OCI-LY7 (cell line): ENCODE data around the gene PCDH12. TPM values are rescaled to one million over a fixed set of nuclear protein-coding genes. Genes with fewer than 3 reads are reported as not detected.

ENCODE experiments used
- BruUV-seq: library from RNA; stranded (reverse); fragments of 400-500 nt; replicated peaks from 2 replicates; lab custom pipeline; 2021; lab: Mats Ljungman, UMichigan
- CTCF ChIA-PET: fragments of 300-600 bp; sonication (Branson Sonifier 250); formaldehyde crosslinking; loops from one replicate; lab custom pipeline; 2022; ENCODE audit warnings: antibody characterized with exemption; ENCODE audit not compliant: unreplicated experiment; lab: Charles Lee
- POLR2A ChIA-PET: fragments of 300-600 bp; sonication (Branson Sonifier 250); formaldehyde crosslinking; loops from one replicate; lab custom pipeline; 2022; ENCODE audit warnings: antibody characterized with exemption; lab: Charles Lee
- DNase-seq: peaks from one replicate; pipeline ENCODE4 v3.0.0-alpha.2; 2015; ENCODE audit warnings: low spot score
- H2AFZ ChIP-seq: fragments of 200-600 bp; sonication (generic), shearing (Covaris generic); 2 replicates; pipeline ENCODE4 v1.6.1; 2014; ENCODE audit warnings: mild to moderate bottlenecking, antibody characterized with exemption, low read length, moderate library complexity
- H3K27ac ChIP-seq: fragments of 200-600 bp; sonication (generic); 2 replicates; pipeline ENCODE4 v1.5.1; 2014; ENCODE audit warnings: mixed run types, low read depth, mild to moderate bottlenecking, moderate library complexity, low read length, inconsistent platforms; ENCODE audit not compliant: poor library complexity, severe bottlenecking
- H3K36me3 ChIP-seq: fragments of 200-600 bp; sonication (generic); 2 replicates; pipeline ENCODE4 v1.6.1; 2014; ENCODE audit warnings: mild to moderate bottlenecking, antibody characterized with exemption, low read length, moderate library complexity, mixed read lengths; ENCODE audit not compliant: insufficient read depth
- H3K4me1 ChIP-seq: fragments of 200-600 bp; sonication (generic); 2 replicates; pipeline ENCODE4 v1.5.1; 2014; ENCODE audit warnings: mild to moderate bottlenecking, low read length; ENCODE audit not compliant: insufficient read depth, poor library complexity, severe bottlenecking
- H3K4me2 ChIP-seq: fragments of 200-600 bp; sonication (generic); 2 replicates; pipeline ENCODE4 v1.6.1; 2014; ENCODE audit warnings: mild to moderate bottlenecking, low read length
- H3K4me3 ChIP-seq: fragments of 200-600 bp; sonication (generic); 2 replicates; pipeline ENCODE4 v1.5.1; 2014; ENCODE audit warnings: mild to moderate bottlenecking, low read depth, low read length; ENCODE audit not compliant: poor library complexity, severe bottlenecking
- H3K79me2 ChIP-seq: fragments of 200-600 bp; sonication (generic); 2 replicates; pipeline ENCODE4 v1.6.1; 2016; ENCODE audit warnings: low read depth, mild to moderate bottlenecking, low read length, moderate library complexity, mixed read lengths; ENCODE audit not compliant: insufficient read depth
- H3K9me2 ChIP-seq: fragments of 200-600 bp; sonication (generic); 2 replicates; pipeline ENCODE4 v1.6.1; 2016; ENCODE audit warnings: mild to moderate bottlenecking, low read length, mixed read lengths; ENCODE audit not compliant: insufficient read depth
- H3K9me3 ChIP-seq: fragments of 200-600 bp; sonication (generic); 2 replicates; pipeline ENCODE4 v1.6.1; 2014; ENCODE audit warnings: mild to moderate bottlenecking, mixed run types, low read length, mixed read lengths
- H4K20me1 ChIP-seq: fragments of 200-600 bp; sonication (generic); 2 replicates; pipeline ENCODE4 v1.6.1; 2014; ENCODE audit warnings: mild to moderate bottlenecking, antibody characterized with exemption, low read length, moderate library complexity, mixed read lengths; ENCODE audit not compliant: insufficient read depth
- EZH2phosphoT487 ChIP-seq: fragments of 200-600 bp; sonication (generic); IDR thresholded peaks from 2 replicates; pipeline ENCODE4 v1.6.1; 2018; ENCODE audit warnings: low read depth, borderline replicate concordance, mild to moderate bottlenecking, mixed run types, antibody characterized with exemption, low read length, moderate library complexity, mixed read lengths
- intact Hi-C: fragments of 100-400 bp; cut with micrococcal nuclease; formaldehyde crosslinking; loops from one replicate; pipeline ENCODE4 v1.10.0; 2022; ENCODE audit not compliant: unreplicated experiment
- total RNA-seq, 2 experiments: library from RNA; depleted of rRNA in 1 of 2; stranded (reverse); fragments of >200 nt in 1 of 2; shearing (Covaris generic) in 1 of 2; gene quantifications; 2 replicates each; pipeline ENCODE4 v1.2.3, GENCODE V29; 2014 to 2022
- TF ChIP-seq, protein P1 (sequence below): fragments of 200-600 bp; sonication (generic); conservative IDR thresholded peaks from 2 replicates; pipeline ENCODE4 v1.5.1; 2014; ENCODE audit warnings: mild to moderate bottlenecking, antibody characterized with exemption, low read length, moderate library complexity, mixed read lengths

PCDH12 gene
- total RNA-seq, 2 experiments from 2014 or later: 0.03 TPM; not detected in 1

- no peaks in the 10 kb centered on the region for H3K9me3 ChIP-seq
- BruUV-seq: no TSS peak
- CTCF ChIA-PET: no interaction called here
- POLR2A ChIA-PET: interaction anchor here (3.9 kb wide), 1 partner anchor 19 kb away, joined by 20 read pairs; the partner anchor contains the start of gene DELE1
- no peak overlapping the region for H3K27ac ChIP-seq
- no peaks in the 10 kb centered on the region for H3K79me2 ChIP-seq
- H3K4me2 ChIP-seq: no peak overlapping the region
- no peaks in the 10 kb centered on the region for H4K20me1 ChIP-seq
- no peak for DNase-seq
- no peak overlapping the region for H2AFZ ChIP-seq
- peaks cover 25% of the 10 kb centered on the region for H3K36me3 ChIP-seq
- H3K9me2 ChIP-seq: no peaks in the 10 kb centered on the region
- TF ChIP-seq, protein P1, sequence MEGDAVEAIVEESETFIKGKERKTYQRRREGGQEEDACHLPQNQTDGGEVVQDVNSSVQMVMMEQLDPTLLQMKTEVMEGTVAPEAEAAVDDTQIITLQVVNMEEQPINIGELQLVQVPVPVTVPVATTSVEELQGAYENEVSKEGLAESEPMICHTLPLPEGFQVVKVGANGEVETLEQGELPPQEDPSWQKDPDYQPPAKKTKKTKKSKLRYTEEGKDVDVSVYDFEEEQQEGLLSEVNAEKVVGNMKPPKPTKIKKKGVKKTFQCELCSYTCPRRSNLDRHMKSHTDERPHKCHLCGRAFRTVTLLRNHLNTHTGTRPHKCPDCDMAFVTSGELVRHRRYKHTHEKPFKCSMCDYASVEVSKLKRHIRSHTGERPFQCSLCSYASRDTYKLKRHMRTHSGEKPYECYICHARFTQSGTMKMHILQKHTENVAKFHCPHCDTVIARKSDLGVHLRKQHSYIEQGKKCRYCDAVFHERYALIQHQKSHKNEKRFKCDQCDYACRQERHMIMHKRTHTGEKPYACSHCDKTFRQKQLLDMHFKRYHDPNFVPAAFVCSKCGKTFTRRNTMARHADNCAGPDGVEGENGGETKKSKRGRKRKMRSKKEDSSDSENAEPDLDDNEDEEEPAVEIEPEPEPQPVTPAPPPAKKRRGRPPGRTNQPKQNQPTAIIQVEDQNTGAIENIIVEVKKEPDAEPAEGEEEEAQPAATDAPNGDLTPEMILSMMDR: no peak
- no peak for TF ChIP-seq EZH2phosphoT487
- no peak overlapping the region for H3K4me3 ChIP-seq
- intact Hi-C loops: no loop called here
- no peaks in the 10 kb centered on the region for H3K4me1 ChIP-seq
Observed at GRCh38 chr5:141941779-141942178, 16.2 kb downstream of the PCDH12 start.

GRCh38 chr5:141941307-141941706 is 16.7 kb downstream of the PCDH12 start:
- no peaks in the 10 kb centered on the region for H3K9me2 ChIP-seq
- DNase-seq: no peak
- no peak overlapping the region for H2AFZ ChIP-seq
- TF ChIP-seq EZH2phosphoT487: no peak
- TF ChIP-seq, protein P1: no peak
- no peaks in the 10 kb centered on the region for H3K79me2 ChIP-seq
- intact Hi-C loops: no loop called here
- ChIA-PET CTCF (no interaction called here), POLR2A (no interaction called here)
- no peaks in the 10 kb centered on the region for H3K9me3 ChIP-seq
- H3K4me2 ChIP-seq: no peak overlapping the region
- no peak overlapping the region for H3K4me3 ChIP-seq
- no peaks in the 10 kb centered on the region for H3K4me1 ChIP-seq
- H3K27ac ChIP-seq: no peak overlapping the region
- H3K36me3 ChIP-seq: peaks cover 30% of the 10 kb centered on the region
- BruUV-seq: no TSS peak
- H4K20me1 ChIP-seq: no peaks in the 10 kb centered on the region

DNA sequence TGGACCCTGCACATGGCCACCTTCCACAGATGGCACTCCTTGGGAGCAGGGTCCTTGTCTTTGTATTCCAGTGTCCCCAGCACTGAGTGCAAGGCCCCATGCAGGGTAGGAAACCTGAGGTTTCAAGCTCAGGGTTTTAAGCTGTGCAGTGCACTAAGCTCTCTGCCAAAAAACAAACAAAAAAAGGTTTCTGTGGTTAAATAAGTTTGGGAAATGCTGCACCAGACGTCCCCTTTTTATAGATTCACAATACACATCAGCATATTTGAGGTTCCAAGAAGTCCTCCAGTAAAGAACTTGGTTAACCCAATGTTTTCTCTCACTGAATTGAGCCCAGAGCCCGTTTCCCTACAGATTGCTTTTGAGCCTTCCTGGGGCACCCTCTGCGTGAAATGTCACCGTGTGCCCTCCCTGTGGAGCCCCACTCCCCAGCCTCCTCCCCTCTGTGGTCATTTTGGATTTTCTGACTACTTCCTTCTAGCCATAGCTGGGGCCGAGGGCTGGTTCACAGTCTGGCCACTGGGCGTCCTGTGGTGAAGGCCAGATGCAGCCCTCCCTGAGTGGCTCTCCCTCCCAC is 17.2 kb downstream of the PCDH12 start:
- no TSS peak for BruUV-seq
- Histone ChIP-seq H3K9me2 (no peaks in the 10 kb centered on the region), H3K4me3 (no peak overlapping the region), H4K20me1 (no peaks in the 10 kb centered on the region), H3K36me3 (peaks cover 35% of the 10 kb centered on the region), H3K4me1 (no peaks in the 10 kb centered on the region), H2AFZ (no peak overlapping the region), H3K9me3 (no peaks in the 10 kb centered on the region), H3K27ac (no peak overlapping the region), H3K79me2 (no peaks in the 10 kb centered on the region), H3K4me2 (no peak overlapping the region)
- CTCF ChIA-PET: no interaction called here
- POLR2A ChIA-PET: no interaction called here
- TF ChIP-seq, protein P1: no peak
- no peak for TF ChIP-seq EZH2phosphoT487
- intact Hi-C loops: no loop called here
- no peak for DNase-seq
